Adrenal gland (tissue), 12 donors: Measurements from ENCODE around the gene GRHL3. TPM values are rescaled to one million over a fixed set of nuclear protein-coding genes. Genes with fewer than 3 reads are reported as not detected.

Experiments used
- DNase-seq, 7 donors: peaks; one replicate each; pipeline ENCODE4 v3.0.0-alpha.2; 2019 to 2020
- H3K27ac ChIP-seq, 5 donors: fragments of 200-600 bp; sonication (generic) in 4 of 5; 1 replicate in 3 of 5; 2 replicates in 2 of 5; pipeline versions ENCODE4 v1.5.1 to v1.8.0; 2016 to 2020; ENCODE audit warnings: mild to moderate bottlenecking in 1 of 5
- H3K27me3 ChIP-seq: fragments of 200-600 bp; 2 replicates; pipeline ENCODE4 v1.8.0; 2021
- H3K36me3 ChIP-seq, 2 donors: fragments of 200-600 bp; replicated peaks in 1 of 2; 1 replicate in 1 of 2; 2 replicates in 1 of 2; pipeline versions ENCODE4 v1.5.1 to v1.8.0; 2018 to 2022
- H3K4me1 ChIP-seq, 2 donors: fragments of 200-600 bp; replicated peaks in 1 of 2; 1 replicate in 1 of 2; 2 replicates in 1 of 2; pipeline versions ENCODE4 v1.5.1 to v1.8.0; 2018 to 2021
- H3K4me3 ChIP-seq, 4 donors: fragments of 200-600 bp; sonication (generic) in 3 of 4; one replicate each; pipeline ENCODE4 v1.5.1; 2016 to 2018
- H3K9me3 ChIP-seq, 3 donors: fragments of 200-600 bp; sonication (generic) in 1 of 3; replicated peaks in 1 of 3; 1 replicate in 2 of 3; 2 replicates in 1 of 3; pipeline versions ENCODE4 v1.5.1 to v1.8.0; 2016 to 2021
- POLR2A ChIP-seq, 2 donors: fragments of 450-650 bp; IDR thresholded peaks; one replicate each; pipeline ENCODE4 v1.6.1; 2017; ENCODE audit warnings: antibody characterized with exemption in 2 of 2, mild to moderate bottlenecking in 2 of 2, moderate library complexity in 1 of 2
- WGBS, 4 donors: extraction: QIAGEN DNeasy Blood & Tissue Kit in 2 of 4; methylation state at CpG; one replicate each; pipeline versions ENCODE4 v1.1.5 to v1.1.7; 2013 to 2017; 5-methylcytosine and 5-hydroxymethylcytosine counted together
- intact Hi-C, 2 donors: fragments of 100-400 bp; cut with DNase I; formaldehyde crosslinking; loops; one replicate each; pipeline versions ENCODE4 v1.14.1 to v1.15.0; 2022 to 2023
- polyA plus RNA-seq, 3 donors: library from polyadenylated mRNA; stranded (reverse); fragments of 200-250 nt in 2 of 3; fragments of 350-450 nt in 1 of 3; fragmentation: Illumina TruSeq in 1 of 3; extraction: RNeasy Lipid Tissue Mini Kit (QIAGEN cat#74804) in 1 of 3; gene quantifications; one replicate each; pipeline ENCODE4 v1.2.3, GENCODE V29; 2013 to 2014
- total RNA-seq, 9 donors: library from RNA; depleted of rRNA in 4 of 9; stranded (reverse); fragments of >200 nt in 4 of 9; fragments of 120-200 nt in 1 of 9; fragmentation: NEBNext Ultra II Directional in 1 of 9; extraction: Animal tissue kit (Norgen Biotek cat#: 25700) in 1 of 9; gene quantifications; one replicate each; pipeline versions ENCODE4 v1.1.0 to v1.2.4, GENCODE V29; 2013 to 2023
- TF ChIP-seq, protein P1 (sequence below), 6 experiments: fragments of 450-650 bp in 4 of 6; fragments of 200-600 bp in 2 of 6; sonication (generic) in 1 of 6; IDR thresholded peaks; 1 replicate in 5 of 6; 2 replicates in 1 of 6; pipeline versions ENCODE4 v1.5.1 to v1.8.0; 2016 to 2021; ENCODE audit warnings: antibody characterized with exemption in 6 of 6, mild to moderate bottlenecking in 2 of 6, moderate library complexity in 1 of 6
- donor health status: healthy with polysubstance abuse.
- donor health status: Bipolar disorder and iron deficiency.
- donor health status: DM: yes; HTN: yes; CAD: no.
- donor health status: DM: no; HTN: no; CAD: no.
- donor health status: DM: no; HTN: no; CAD: no.
- donor health status: DM: yes; HTN: yes; CAD: no.

GRHL3 gene
- total and polyA plus RNA-seq, 12 donors, result 0.10 to 0.20 (median 0.16) TPM; not detected in 8

DNA sequence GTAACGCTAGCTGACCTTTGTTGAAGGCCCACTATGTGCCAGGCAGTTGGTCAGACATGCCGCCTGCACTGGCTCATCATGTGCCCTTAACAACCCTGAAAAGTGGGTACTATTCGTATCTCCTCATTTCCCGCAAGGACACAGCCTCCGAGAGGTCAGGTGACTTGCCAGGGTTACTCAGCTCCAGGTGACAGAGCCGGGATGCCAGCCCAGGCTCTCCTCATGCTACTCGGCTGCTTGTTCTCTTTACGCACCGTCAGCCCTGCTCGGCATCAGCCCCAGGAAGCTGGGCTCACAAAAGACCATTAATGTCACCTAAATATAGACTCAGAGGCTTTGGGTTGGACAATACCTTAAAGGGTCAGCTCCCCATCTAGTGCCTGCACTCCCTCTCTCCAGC, 29.0 kb downstream of the GRHL3 start:
- Histone ChIP-seq H3K27ac (no peak overlapping the region), H3K4me1 (no peaks in the 10 kb centered on the region), H3K36me3 (no peaks in the 10 kb centered on the region), H3K27me3 (no peaks in the 10 kb centered on the region), H3K9me3 (no peaks in the 10 kb centered on the region), H3K4me3 (no peak overlapping the region)
- intact Hi-C loops, result no loop called here
- 76 to 82% (median 81%) methylated on average over 5 to 10 of the region's 10 CpGs for WGBS, 4 donors
- TF ChIP-seq, protein P1, sequence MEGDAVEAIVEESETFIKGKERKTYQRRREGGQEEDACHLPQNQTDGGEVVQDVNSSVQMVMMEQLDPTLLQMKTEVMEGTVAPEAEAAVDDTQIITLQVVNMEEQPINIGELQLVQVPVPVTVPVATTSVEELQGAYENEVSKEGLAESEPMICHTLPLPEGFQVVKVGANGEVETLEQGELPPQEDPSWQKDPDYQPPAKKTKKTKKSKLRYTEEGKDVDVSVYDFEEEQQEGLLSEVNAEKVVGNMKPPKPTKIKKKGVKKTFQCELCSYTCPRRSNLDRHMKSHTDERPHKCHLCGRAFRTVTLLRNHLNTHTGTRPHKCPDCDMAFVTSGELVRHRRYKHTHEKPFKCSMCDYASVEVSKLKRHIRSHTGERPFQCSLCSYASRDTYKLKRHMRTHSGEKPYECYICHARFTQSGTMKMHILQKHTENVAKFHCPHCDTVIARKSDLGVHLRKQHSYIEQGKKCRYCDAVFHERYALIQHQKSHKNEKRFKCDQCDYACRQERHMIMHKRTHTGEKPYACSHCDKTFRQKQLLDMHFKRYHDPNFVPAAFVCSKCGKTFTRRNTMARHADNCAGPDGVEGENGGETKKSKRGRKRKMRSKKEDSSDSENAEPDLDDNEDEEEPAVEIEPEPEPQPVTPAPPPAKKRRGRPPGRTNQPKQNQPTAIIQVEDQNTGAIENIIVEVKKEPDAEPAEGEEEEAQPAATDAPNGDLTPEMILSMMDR (IDR thresholded peaks at IDR 0.05), result no peak
- no peak for TF ChIP-seq POLR2A (IDR thresholded peaks at IDR 0.05)
- DNase-seq, result no peak

GRCh38 chr1:24349891-24350290, 30.7 kb downstream of the GRHL3 start:
- Histone ChIP-seq H3K27me3 (no peaks in the 10 kb centered on the region), H3K27ac (no peak overlapping the region), H3K4me1 (no peaks in the 10 kb centered on the region), H3K9me3 (no peaks in the 10 kb centered on the region), H3K4me3 (no peak overlapping the region), H3K36me3 (no peaks in the 10 kb centered on the region)
- intact Hi-C loops, result no loop called here
- TF ChIP-seq, protein P1 (IDR thresholded peaks at IDR 0.05), result no peak
- TF ChIP-seq POLR2A (IDR thresholded peaks at IDR 0.05), result no peak
- 90 to 95% (median 92%) methylated on average over 2 of the region's 2 CpGs for WGBS, 4 donors
- no peak for DNase-seq

DNA sequence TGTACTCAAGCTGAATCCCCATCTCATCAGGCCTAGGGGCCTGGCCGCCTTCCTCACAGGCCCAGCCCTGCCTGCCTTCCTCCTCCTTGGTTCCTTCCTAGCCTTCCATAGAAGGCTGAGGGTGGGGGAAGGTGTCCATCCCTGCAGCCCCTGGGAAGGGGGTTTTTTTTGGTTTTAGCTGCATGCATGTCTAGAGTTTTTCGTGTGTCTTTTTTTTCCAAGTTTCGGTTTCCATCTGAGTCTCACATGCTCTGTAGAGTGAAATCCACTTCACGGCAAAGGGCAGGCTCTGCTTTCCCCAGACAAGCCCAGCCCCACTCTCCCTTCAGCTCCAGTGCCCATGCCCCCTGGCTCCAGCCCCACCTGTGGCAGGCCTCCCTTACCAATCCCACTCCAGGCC, 32.1 kb downstream of the GRHL3 start:
- Histone ChIP-seq H3K4me1 (no peaks in the 10 kb centered on the region), H3K27me3 (no peaks in the 10 kb centered on the region), H3K36me3 (no peaks in the 10 kb centered on the region), H3K9me3 (no peaks in the 10 kb centered on the region), H3K4me3 (no peak overlapping the region), H3K27ac (no peak overlapping the region)
- TF ChIP-seq, protein P1 (IDR thresholded peaks at IDR 0.05), result no peak
- TF ChIP-seq POLR2A (IDR thresholded peaks at IDR 0.05), result no peak
- no peak for DNase-seq
- intact Hi-C loops, result no loop called here
- WGBS, 4 donors, result 72 to 86% (median 80%) methylated on average over 4 of the region's 4 CpGs

GRCh38 chr1:24351918-24352627, 32.9 kb downstream of the GRHL3 start:
- TF ChIP-seq, protein P1 (IDR thresholded peaks at IDR 0.05), result no peak
- no peak for TF ChIP-seq POLR2A (IDR thresholded peaks at IDR 0.05)
- no peak for DNase-seq
- Histone ChIP-seq H3K27me3 (no peaks in the 10 kb centered on the region), H3K4me1 (no peaks in the 10 kb centered on the region), H3K9me3 (no peaks in the 10 kb centered on the region), H3K27ac (no peak overlapping the region), H3K36me3 (no peaks in the 10 kb centered on the region), H3K4me3 (no peak overlapping the region)
- WGBS, 4 donors, result 75 to 84% (median 75%) methylated on average over 5 to 7 of the region's 7 CpGs
- intact Hi-C loops, result no loop called here
